DMS53 treated with DMSO at 0.1 percent for 48 hours (cell line): ENCODE results near the gene ATXN1.

ENCODE experiments used
- DNase-seq: peaks from one replicate; lab custom pipeline; 2025; ENCODE audit not compliant: unreplicated experiment; lab: John Stamatoyannopoulos, UW

Gene ATXN1

DNA sequence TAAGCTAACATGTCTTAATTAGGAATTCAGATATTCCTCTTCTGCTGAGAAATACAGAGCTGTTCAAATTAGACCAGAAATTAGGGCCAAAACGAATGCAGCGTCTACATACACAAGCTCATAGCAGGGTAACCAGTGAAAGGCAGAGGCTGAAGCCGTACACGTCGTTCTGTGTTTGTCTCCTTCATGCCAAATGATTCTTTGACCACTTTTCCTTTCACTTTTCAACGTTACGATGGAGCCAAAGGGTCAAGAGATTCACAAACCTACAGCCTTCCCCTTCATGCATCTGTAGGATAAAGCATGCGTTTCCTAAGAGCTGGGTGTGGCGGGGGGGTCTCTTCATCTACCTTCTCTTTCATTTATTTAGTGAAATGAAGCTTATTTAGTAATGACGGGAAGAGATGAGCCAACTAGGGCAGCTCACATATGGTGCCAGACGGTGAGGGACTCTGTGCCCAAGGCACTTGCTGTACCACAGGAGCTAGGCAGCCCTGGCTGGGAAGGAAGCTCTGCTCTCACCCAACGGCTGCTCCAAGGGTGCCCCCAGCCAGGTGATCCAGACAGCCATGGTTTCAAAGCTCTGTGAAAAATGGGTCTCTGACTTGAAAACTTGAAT is 178.0 kb downstream of the ATXN1 start:
- peak; percentile 80 for DNase-seq

- no peak for DNase-seq
Measured at GRCh38 chr6:16582446-16583143, 178.7 kb downstream of the ATXN1 start.

- no peak for DNase-seq
Measured at GRCh38 chr6:16578695-16579285, 182.5 kb downstream of the ATXN1 start.

- peak; percentile 75 for DNase-seq
Measured at GRCh38 chr6:16576451-16577368, 184.6 kb downstream of the ATXN1 start.

DNA sequence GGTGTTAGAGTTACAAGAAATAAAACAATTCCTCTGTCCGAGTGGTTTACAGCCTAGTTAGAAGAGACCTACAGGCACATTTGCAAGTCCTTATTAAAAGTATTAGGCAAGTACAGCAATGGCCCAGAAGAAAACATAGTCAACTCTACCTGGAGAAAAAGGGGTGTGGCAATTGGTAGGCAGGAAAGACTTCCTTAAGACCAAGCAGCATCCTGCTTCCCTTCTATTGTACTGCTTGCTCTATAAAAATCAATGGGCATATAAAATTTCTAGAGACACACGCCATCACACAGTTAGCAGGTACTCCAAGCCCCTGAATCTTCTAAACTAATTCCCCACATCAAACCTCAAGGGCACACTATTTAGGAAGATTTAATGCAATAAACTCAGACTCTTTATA is 185.6 kb downstream of the ATXN1 start:
- DNase-seq, result peak; percentile 8

GRCh38 chr6:16572943-16573342 is 188.3 kb downstream of the ATXN1 start:
- DNase-seq, result no peak

DNA sequence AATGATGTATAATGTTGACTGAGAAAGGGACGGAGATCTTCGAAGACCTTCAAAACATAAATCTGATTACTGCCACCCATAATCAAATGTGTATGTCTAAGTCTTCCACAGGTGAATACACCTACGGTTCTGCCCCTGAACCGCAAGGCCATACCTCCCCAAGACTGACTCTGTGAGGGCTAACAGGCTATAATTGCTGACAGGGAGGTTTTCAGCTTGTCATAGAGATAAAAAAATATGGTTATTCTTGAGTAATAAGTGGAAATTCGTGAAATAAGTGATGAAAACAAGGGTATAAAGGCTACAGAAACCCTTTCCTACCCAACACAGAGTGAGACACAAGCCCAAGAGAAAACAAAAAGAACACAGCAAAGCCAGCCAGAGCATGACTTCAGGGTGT is 188.9 kb downstream of the ATXN1 start:
- DNase-seq, result no peak

DNA sequence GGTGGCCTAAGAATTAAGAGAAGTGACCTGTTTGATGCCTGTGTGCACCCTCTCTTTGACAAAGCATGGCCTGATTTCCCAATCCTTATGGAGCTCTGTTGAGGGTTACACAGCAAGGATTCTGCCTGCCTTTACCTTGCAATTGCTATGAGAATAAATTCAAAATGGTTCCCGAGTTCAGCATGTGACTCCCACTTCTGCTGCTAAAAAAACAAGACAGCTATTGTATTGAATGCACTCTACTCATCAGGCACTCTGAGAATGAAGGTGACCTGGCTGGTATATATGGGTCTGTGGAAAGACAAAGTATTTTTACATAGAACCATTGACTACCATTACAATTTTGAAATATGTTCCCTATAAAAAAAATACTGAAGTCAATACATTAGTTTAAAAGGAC is 190.3 kb downstream of the ATXN1 start:
- DNase-seq, result no peak

DNA sequence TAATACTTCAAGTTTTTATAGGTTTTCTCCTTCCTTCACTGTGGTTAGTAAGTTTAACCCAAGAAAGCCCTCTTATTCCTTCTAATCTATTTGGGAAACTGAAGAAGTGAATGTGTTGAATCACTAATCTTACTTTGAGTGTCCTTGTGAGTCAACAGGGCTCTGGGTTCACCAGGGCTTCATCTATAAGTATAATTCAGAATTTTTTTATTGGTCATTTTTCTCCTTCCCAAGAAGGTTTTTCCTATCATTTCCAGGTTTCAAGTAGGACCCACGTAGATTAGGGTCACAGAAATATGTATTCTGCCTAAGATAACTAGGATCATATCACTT is 191.1 kb downstream of the ATXN1 start:
- DNase-seq, result no peak

DNA sequence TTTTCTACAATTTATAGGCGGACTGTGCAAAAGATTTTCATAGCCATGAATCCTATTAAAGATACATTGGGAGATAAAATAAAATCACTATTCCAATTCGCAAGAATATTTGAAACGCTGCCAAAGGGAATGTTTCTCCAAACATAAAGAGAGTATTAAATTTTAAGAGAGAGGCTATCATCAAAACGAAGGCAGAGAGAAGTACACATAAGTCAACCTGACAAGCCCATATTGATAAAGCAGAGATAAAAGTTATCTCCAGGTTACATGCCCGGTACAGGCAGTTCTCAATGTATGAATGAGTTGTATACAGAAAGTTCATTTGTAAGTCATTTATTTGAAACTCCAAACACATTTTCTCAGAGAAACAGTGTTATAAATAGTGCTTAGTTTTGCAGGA is 193.1 kb downstream of the ATXN1 start:
- DNase-seq, result no peak

DNA sequence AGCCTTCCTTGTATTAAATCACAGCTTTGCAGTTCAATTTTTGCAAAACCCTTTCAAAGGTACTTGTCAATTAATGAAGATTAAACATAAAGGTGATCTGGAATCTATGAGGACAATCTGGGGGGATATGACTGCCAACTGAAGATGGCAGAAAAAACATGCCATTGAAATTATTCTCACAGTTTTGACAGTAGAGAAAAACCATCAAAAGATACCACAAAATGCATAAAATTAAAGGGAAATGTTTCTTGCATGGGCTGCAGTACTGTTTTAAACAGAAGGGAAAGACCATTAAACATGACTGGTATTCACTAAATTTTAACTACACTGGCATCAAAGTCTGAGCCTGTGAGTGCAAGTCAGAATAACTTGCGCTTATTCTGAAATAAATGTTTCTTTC is 194.2 kb downstream of the ATXN1 start:
- DNase-seq, result no peak

GRCh38 chr6:16564436-16564835 is 196.8 kb downstream of the ATXN1 start:
- no peak for DNase-seq

DNA sequence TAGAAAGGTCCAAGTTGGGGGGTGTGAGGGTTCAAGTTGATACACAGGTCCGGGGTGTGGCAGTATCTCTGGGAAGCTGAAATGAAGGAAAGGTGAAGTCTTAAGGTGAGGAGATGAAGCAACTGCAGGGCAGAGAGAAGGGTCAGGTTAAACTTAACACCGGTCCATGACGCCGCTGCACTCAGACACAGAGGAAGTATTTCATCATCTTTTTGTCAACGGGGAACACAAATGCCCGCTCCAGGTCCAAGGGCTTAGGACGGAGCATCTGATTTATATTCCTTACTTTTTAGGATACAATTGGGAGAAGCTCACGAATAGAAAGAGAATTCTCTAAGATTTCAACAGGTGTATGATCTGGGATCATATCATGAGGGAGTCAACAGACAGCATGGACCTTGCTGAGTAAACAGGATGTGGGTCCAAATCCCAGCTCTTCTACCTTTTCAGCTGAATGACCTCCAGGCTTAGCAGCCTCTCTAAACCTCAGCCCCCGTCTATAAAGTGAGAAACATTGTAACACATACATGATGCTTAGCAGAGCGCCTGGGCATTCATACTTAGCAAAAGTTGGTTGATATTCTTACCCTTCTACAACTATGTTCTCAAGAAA is 197.5 kb downstream of the ATXN1 start:
- DNase-seq, result no peak

- DNase-seq, result no peak
Measured at GRCh38 chr6:16562498-16562897, 198.8 kb downstream of the ATXN1 start.

- DNase-seq, result no peak
Measured at GRCh38 chr6:16559071-16559470, 202.2 kb downstream of the ATXN1 start.

- no peak for DNase-seq
Measured at GRCh38 chr6:16555550-16555949, 205.7 kb downstream of the ATXN1 start.

- no peak for DNase-seq
Measured at GRCh38 chr6:16553531-16553930, 207.7 kb downstream of the ATXN1 start.

GRCh38 chr6:16551466-16551865 is 209.8 kb downstream of the ATXN1 start:
- no peak for DNase-seq

- DNase-seq, result no peak
Measured at GRCh38 chr6:16548121-16548520, 213.1 kb downstream of the ATXN1 start.

GRCh38 chr6:16547587-16547986 is 213.7 kb downstream of the ATXN1 start:
- DNase-seq, result no peak

GRCh38 chr6:16546861-16547260 is 214.4 kb downstream of the ATXN1 start:
- DNase-seq, result no peak
